T-helper 1 cell treated with Interleukin-12 subunit alpha and Interleukin-12 subunit beta and Interleukin-4 antibody, amounts not matched to agents 30 ng/mL and 1 ng/mL, for 36 hours (primary cell): ENCODE results near the gene MAU2. TPM values are rescaled to one million over a fixed set of nuclear protein-coding genes. Genes with fewer than 3 reads are reported as not detected.

Experiments
- intact Hi-C: fragments of 100-400 bp; cut with micrococcal nuclease; formaldehyde crosslinking; loops from one replicate; pipeline ENCODE4 v1.15.1; 2024
- total RNA-seq: library from RNA; stranded (reverse); gene quantifications from 2 replicates; pipeline ENCODE4 v1.2.3, GENCODE V29; 2022

Gene MAU2
- total RNA-seq, 1 donor from 2014 or later: 100 TPM

DNA sequence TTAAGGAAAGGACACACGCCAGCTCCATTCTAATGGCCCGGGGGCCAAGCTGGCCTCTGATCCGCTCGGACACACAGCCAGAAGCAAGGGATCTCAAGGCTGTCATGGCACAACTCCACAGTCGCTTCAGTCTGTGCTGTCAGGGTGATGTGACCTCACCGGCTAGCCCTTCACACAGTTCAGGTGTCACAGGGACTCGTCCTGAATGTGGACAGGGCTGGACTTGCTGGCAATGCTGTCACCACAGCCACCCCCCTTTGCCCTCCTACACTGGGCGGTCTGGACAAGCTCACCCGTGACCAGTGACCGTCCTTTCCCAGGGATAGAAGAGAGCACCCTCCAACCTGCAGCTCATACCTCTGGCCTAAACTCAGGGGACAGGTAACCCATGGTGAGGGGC lies 15.6 kb upstream of the MAU2 start:
- intact Hi-C loops: no loop called here

DNA sequence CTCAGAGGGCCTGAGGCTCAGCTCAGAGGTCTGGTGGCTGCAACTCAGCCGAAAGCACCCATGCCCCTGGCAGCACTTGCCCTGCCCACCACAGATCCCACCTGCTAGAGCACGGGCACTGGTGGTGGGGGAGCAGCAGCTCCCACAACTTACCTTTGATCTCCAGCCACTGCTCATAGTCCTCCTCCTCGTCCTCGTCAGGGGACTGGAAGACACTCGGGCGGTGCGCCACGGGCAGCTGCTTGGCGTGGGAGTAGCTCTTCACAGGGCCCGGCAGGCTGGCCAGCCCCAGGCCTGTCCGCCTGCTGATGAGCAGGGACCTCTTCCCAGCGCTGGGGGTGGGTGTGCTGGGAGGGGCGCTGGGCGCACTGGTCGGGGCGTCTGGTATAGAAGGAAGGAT lies 14.9 kb upstream of the MAU2 start:
- intact Hi-C loops: no loop called here

DNA sequence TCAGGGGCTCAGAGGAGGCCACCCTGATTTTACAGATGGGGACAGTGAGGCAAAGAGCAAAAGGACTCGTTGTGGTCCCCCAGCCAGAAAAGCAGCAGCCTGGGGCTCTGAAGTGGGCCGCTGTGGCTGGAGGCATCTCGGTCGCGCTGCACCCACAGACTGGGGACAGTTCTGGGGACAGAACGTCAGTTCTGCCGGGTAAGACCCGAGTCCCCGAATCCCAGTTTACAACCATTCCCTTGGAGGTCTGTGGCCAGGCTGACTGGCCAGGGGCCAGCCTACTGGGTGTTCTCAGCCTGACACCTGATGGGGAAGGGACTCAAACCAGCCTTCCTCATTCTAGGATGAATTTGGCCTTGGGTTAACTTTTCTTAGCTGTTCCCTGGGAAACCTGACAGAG lies 14.4 kb upstream of the MAU2 start:
- intact Hi-C loops: no loop called here

- intact Hi-C loops: no loop called here
Observed at GRCh38 chr19:19308373-19308772, 12.3 kb upstream of the MAU2 start.

DNA sequence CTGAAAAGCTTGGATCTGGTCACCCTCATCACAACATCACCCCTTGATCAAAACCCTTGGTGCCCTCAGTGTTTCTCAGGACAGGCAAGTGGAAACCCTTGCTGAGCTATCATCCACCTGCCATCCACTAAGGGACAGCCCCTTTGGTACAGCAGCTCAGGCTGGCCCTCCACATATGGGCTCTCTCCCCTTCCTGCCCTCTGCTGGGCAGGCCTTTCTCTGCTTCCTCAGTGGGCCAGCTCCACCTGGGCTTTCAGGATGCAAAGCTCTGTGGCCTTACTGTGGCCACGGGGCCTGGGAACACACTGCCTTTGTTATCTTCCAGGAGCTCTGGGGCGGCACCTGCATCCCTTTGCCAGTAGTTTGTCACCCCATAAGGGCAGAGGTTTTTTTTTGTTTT lies 5.2 kb upstream of the MAU2 start:
- intact Hi-C loops: no loop called here

DNA sequence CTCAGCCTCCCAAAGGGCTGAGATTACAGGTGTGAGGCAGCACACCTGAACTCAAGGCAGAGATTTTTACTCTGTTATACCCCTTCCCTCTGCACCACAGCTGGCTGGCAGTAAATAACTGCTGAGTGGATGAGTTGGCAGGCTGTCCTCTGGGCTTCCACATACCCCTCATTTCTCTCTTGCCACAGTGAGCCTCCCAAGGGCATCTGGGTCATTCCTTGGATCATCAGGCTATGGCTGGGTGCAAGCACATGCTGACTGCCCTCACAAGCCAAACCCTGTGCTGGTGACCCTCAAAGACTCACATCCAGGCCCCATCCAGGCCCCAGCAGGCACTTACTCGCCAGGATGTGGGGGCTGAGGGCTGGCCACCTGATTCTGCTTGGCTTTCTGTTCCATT lies 4.5 kb upstream of the MAU2 start:
- intact Hi-C loops: no loop called here

DNA sequence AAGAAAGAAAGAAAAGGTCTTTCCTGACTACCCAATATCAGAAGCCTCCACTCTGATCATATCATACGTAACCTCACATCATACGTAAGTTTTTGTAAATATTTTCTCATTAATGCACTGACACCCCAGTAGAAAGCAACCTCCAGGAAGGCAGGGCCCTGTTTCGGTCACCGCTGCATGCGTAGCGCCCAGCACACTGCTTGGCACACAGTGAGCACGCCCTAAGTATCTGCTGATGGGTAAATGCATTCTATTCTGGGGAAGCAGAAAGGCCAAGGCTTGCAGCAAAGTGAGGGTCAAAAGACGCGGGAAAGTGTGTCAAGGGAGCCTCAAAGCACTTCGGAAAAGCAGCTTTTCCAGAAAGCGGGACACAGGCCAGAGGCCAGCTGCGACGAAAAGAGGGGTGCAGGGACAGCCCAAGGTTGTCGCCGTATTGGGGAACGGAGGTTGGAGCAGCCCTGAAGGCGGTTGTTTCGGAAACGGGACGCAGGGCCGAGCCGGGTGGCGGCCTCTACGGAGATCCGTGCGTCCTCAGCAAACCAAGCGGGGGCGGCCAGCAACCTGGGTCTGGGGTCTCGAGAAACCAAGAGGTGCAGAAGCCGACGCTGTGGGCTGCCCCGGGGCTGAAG lies 783 bp upstream of the MAU2 start:
- intact Hi-C loops: loop anchor here (1.0 to 2.0 kb wide), 13 partner anchors 41 to 684 kb away; partner anchors contain the start of genes BORCS8, COPE, DDX49 and GATAD2A

DNA sequence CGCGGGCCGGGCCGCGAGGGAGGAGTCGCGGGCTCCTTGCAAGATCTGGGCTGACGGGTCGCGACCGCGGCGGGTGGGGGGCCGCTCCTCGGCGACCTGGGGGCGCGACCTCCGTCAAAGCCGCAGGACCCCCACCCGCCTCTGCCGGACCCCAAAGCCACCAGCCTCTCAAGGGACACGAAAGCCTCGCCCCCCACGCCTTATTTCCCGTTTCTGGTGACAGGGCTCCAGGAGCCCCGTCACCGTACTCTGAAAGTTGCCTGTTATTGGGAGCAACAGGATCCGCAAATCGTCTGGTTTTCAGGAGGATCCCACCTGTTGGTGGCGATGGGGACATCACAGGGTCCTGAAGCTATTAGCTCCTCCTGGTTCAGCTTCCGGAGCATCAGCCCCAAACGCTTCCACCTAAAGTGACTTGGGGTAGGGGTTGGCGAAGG lies 530 bp downstream of the MAU2 start:
- intact Hi-C loops: loop anchor here (2.0 kb wide), 1 partner anchor 52 kb away; no protein-coding TSS in a partner anchor

DNA sequence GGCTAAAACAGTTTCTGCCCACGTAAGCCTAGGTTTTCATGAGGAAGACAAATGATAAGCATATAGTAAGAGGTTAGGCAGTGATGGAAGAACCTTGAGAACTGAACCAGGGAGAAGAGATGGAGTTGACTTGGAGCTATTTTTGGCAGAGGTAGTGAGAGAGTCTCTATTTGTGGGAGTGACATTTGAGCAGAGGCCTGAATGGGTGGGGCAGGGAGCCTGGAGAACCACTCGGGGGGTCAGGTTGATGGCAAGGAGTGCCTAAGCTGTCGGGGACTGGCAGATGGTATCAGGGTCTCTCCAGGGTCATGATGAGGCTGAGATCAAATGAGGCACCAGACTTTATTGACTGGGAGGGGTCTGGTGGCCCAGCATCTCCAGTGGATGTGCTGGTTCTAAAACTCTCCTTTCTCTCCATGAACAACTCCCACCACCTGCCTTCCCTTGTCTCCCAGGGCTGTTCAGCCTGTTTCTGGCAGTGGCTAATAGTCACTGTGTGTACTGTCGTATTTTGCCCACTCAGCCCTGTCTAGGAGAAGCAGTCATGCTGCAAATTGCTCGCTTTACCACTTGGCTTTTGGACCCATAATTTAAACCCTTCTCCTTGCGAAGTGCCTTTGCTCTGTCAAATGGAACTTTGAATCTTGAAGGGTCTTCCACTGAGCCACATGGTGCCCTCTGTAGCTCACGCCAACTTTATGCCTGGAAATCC lies 3.6 kb downstream of the MAU2 start:
- intact Hi-C loops: no loop called here

- intact Hi-C loops: no loop called here
Observed at GRCh38 chr19:19327672-19328071, 7.0 kb downstream of the MAU2 start.

DNA sequence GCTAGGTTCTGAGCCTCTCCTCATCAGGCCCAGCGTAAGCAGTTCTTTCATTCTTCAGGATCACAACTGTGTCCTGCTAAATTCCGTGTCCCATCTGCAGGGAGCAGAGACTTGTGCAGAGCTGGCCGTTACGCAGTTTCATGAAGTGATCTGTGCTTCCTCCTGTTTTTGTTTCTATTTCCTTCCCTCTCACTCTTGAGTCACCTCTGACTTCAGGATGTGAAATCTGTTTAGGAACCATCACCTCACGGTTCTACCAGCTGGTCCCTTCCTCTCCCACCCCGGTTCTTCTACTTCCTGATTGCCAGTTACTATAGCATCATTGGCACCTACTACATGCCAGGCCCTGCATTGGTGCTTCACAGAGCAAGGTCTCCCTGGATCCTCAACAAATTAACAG lies 8.5 kb downstream of the MAU2 start:
- intact Hi-C loops: no loop called here

DNA sequence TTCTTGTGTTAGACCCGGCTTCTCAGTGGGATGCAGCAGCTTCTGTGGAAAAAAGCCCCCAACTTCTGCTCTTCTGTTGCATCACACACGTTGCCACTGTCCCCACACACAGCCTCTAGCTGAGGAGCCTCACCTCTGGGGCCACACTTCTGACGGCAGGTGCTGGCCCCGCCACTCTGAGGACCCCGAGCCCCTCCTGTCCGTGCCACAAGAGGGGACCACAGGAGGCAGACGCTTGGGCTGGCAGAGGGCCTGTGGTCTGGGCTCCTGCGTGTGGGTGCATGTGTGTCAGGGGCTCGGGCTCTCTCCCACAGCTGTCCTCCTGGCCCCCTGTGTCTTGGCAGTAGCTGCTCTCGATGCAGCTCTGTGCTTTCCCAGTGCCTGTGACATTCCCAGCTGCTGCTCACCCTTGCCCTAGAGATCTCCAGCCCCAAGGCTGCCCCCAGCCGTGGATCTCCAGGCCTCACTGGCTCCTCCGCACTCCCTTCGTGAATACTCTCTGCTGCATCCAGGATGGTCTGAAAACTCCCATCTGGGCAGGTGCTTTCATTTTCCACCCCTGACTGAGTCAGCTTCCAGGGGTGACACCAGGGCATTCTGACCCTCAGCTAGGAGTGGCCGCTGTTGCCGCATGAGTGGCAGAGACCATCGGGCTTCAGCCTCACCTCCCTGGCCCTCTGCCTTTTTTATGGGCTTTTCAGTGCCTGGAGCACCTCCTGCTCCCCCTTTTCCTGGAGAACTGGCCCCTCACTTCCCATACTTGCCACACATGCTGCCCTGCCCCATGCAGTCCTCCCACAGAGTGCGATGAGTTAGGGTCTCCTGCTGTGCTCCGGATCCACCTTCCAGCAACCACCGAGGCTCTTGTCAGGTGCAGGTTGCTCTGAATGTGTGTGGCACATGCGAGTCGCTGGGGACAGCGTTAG lies 13.7 kb downstream of the MAU2 start:
- intact Hi-C loops: no loop called here

GRCh38 chr19:19334989-19335344 lies 14.3 kb downstream of the MAU2 start:
- intact Hi-C loops: no loop called here

DNA sequence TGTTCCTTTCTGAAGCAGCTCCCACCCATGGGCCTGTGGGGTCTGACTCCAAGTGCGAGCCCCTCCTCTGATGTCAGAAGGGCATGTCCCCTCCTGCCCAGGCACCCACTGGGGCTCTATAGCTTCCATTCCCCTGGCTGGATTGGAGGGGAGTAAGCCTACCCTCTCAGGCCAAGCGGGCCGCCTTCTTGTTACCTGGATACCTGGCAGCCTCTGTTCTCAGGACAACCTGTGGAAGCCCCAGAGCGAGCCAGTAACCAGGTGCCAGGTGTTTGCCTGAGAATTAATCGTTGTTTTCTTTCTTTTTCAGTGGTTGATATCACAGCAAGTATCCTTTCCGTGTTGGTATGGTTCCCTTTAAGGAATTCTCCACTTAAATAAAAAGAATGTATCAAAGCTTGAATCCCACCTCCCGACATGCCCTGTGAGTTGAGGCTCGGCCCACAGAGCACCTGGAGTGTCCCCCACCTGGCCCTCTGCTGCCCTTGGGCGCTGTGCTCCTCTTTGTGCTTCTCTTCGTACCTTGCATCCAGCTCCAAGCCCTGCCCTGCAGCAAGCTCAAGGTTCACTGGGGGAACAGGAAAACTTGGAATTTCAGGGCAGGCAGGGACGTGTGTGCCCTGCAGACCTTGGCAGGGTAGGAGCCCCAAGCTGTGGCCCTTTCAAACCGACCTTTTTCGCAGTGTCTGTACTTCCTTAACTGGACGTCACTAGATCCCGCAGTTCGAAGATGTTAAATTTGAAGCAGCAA lies 15.0 kb downstream of the MAU2 start:
- intact Hi-C loops: no loop called here

DNA sequence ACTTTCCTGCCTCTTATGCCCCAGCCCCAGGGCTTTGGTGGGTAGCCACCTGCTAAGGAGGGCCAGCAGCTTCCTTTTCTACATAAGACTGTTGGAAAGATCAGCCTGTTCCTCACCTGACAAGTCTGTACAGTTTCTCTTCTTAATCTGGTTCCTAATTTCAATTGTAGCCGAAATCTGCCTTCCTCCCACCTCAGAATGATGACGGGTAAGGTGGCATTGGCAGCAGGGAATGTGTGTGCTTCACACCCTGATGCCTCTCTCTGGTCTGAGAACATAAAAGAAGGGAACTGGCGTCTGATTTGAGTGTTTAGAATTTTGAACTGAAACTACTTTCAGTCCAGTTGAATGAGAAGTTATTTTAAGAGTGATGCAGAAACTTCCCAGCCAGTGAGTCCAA lies 16.0 kb downstream of the MAU2 start:
- intact Hi-C loops: no loop called here

DNA sequence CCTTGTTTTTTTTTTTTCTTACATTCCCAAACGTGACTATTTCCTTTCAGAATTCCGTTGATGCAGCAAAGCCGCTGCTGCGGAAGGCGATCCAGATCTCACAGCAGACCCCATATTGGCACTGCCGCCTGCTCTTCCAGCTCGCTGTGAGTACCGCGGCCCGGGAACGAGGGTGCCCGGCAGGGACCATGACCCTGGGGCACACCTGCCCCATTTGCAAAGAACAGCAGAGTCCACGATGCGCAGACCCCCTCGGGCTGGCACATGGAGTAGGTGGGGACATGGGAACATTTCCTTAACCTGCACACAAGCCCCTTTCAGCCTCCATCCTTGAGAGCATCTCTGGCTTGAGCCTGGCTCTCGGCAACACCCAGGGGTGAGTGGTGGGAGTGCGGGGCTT lies 16.5 kb downstream of the MAU2 start:
- intact Hi-C loops: no loop called here

DNA sequence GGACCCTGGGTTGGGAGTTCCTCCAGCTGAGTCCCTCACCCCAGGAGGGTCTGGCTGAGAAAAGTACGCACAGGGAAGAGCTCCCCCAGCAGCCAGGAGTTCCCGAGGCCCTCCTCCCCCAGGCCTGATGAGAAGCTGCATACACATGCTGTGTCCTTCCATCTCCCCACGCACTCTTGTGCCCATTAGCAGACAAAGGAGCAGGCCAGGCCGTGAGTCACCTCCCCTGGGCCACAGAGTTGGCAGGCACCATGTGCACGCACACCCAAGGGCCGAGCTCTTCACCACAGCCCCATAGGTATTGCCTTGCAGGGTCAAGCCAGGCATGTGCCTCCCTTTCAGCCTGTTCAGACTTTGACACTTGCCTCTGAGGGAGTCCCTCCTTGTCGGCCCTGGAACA lies 17.5 kb downstream of the MAU2 start:
- intact Hi-C loops: no loop called here

- intact Hi-C loops: no loop called here
Observed at GRCh38 chr19:19341026-19341425, 20.4 kb downstream of the MAU2 start.

DNA sequence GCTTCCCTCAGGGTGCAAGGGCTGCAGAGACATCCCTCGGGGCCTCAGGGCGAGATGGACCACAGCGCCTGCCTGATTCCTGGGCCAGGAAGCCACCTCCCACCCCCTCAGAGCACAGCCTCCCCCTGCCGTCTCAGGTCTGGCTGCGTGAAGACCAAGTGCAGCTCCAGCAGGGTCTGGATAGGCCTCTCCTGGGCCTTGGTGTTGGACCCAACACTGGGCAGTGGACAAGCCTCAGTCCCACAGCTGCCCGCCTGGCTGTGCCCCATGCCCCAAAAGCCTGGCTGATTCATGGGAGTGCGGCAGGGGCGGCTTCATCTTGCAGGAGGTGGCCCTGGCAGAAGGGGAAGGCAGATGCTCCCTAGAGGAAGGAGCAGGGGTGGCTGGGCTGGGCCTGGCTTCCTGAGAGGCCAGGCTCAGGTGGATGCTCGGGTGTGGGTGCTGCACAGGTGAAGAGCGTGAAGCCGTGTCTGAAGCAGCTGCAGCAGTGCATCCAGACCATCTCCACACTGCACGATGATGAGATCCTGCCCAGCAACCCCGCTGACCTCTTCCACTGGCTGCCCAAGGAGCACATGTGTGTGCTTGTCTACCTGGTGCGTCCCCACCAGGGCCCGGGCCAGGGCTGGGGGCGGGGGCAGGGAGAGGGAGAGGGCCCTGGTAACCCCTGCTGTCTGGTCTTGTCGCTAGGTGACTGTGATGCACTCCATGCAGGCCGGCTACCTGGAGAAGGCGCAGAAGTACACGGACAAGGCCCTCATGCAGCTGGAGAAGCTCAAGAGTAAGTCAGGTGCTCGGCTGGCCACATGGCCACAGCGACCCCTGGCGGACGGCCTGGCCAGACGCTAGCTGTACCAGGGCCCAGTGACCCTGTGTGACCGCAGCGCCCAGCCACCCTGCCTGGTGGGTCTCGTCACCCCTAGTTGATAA lies 21.7 kb downstream of the MAU2 start:
- intact Hi-C loops: no loop called here

GRCh38 chr19:19343016-19343362 lies 22.4 kb downstream of the MAU2 start:
- intact Hi-C loops: no loop called here
